GM12891 (cell line): Measurements from ENCODE around the gene MPPED2.

Source experiments
- POLR2A ChIP-seq: IDR thresholded peaks from 2 replicates; pipeline ENCODE4 v1.6.1; 2011; ENCODE audit warnings: low read depth, low read length, control low read depth
- POLR2AphosphoS5 ChIP-seq: IDR thresholded peaks from 2 replicates; pipeline ENCODE4 v1.6.1; 2011; ENCODE audit warnings: low read depth, low read length, control low read depth
- TAF1 ChIP-seq: IDR thresholded peaks from 2 replicates; pipeline ENCODE4 v1.6.1; 2011; ENCODE audit warnings: low read depth, low read length, control low read depth

DNA sequence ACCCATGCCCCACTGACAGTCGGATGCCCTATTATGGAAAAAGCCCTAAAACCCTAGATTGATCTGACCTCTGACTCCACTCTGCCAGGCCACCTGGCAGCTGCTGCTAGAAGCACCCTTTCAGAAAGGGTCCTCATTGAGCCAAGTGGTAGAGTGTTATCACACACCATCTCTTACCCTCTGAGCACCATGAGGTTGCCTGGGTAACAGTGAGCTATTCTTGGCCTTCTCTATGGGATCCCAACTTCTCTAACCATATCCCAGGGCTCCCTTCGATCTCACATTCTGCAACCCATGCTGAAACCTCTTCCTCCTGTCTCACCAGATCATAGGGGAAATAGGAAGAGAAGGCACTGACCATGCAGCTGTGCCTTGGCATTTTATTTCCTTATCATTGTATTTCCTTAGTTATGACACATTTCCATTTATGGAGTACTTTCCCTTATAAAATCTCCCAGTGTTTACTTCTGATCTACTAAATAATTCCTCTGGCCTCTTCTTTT is 52.7 kb downstream of the MPPED2 start:
- no peak for TF ChIP-seq POLR2AphosphoS5
- no peak for TF ChIP-seq TAF1
- TF ChIP-seq POLR2A = no peak
